Retinal pigment epithelial cell (primary cell): ENCODE measurements around the gene HIPK3.

Source experiments
- DNase-seq: peaks from one replicate; pipeline ENCODE4 v3.0.0-alpha.2; 2010; ENCODE audit warnings: low read depth
- H3K4me3 ChIP-seq: 2 replicates; pipeline ENCODE4 v1.5.1; 2011; ENCODE audit warnings: mild to moderate bottlenecking, low read length, control low read depth, moderate library complexity
- TF ChIP-seq, protein P1 (sequence below): conservative IDR thresholded peaks from 2 replicates; pipeline ENCODE4 v1.5.1; 2011; ENCODE audit warnings: low read depth, low read length, control low read depth, inconsistent platforms

The HIPK3 gene

DNA sequence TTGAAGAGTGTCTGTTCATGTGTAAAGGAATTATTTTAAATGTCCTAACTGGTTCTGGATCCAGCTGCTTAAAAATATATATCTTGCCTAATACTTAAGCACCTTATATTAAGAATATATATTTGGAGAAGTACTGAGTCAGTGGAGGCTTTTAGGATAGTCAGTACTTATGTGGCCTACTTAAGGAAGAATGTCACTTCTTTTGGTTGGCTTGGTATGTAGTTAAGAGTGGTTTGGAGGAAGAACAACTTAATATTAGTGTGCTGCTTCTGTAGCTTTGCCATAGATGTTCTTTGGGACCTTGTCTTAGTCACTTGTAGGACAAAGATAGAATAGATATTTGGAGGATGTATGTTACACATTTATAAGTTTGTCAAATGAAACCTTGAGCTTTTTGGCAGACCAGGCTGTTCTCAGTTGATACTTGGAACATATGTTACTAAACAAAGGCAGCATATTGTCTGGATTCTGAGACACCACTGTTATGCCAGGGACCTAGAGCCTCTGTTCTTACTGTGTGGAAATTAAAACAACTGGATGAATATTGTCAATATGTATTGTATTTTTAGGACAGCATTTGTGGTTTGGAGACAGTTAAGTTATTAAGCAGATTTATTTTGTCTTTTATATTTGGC is 4.9 kb downstream of the HIPK3 start:
- TF ChIP-seq, protein P1, sequence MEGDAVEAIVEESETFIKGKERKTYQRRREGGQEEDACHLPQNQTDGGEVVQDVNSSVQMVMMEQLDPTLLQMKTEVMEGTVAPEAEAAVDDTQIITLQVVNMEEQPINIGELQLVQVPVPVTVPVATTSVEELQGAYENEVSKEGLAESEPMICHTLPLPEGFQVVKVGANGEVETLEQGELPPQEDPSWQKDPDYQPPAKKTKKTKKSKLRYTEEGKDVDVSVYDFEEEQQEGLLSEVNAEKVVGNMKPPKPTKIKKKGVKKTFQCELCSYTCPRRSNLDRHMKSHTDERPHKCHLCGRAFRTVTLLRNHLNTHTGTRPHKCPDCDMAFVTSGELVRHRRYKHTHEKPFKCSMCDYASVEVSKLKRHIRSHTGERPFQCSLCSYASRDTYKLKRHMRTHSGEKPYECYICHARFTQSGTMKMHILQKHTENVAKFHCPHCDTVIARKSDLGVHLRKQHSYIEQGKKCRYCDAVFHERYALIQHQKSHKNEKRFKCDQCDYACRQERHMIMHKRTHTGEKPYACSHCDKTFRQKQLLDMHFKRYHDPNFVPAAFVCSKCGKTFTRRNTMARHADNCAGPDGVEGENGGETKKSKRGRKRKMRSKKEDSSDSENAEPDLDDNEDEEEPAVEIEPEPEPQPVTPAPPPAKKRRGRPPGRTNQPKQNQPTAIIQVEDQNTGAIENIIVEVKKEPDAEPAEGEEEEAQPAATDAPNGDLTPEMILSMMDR = no peak
- no peak overlapping the region for H3K4me3 ChIP-seq
- no peak for DNase-seq

DNA sequence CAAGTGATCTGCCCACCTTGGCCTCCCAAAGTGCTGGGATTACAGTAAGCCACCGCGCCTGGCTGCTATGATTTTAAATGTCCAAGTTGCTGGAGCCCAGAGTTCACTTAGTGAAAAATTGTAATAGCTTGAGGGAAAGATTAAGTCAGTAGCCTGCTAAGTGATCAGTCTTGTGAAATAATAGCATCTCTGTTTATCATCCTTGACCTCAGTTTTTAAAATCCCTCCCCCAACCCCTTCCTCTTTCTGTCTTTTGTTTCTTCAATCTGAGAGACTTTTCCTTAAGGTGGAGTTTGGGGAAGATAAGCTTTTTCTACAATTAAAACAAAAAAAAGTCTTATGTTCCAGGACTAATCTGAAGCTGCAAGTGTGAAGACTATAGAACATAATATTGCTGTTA is 6.4 kb downstream of the HIPK3 start:
- TF ChIP-seq, protein P1 = no peak
- DNase-seq = no peak
- no peak overlapping the region for H3K4me3 ChIP-seq

DNA sequence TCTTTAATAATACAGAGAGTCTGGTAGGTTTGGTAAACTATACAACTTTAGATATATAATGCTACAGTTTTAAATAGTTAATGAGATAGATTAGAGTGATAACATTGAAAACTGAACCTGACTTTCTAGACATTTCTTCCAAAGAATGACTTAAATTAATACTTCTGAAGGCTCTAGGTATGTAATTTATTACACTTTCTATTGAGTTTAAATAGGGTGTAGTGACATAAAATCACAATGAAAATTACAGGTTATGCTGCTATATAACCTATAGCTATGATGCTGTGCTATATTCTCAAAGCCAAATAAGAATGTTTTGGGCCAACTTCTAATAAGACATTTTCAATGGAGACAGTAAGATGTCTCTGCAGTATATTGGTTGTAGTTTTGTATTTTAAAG is 7.7 kb downstream of the HIPK3 start:
- TF ChIP-seq, protein P1 = no peak
- H3K4me3 ChIP-seq = no peak overlapping the region
- DNase-seq = no peak

DNA sequence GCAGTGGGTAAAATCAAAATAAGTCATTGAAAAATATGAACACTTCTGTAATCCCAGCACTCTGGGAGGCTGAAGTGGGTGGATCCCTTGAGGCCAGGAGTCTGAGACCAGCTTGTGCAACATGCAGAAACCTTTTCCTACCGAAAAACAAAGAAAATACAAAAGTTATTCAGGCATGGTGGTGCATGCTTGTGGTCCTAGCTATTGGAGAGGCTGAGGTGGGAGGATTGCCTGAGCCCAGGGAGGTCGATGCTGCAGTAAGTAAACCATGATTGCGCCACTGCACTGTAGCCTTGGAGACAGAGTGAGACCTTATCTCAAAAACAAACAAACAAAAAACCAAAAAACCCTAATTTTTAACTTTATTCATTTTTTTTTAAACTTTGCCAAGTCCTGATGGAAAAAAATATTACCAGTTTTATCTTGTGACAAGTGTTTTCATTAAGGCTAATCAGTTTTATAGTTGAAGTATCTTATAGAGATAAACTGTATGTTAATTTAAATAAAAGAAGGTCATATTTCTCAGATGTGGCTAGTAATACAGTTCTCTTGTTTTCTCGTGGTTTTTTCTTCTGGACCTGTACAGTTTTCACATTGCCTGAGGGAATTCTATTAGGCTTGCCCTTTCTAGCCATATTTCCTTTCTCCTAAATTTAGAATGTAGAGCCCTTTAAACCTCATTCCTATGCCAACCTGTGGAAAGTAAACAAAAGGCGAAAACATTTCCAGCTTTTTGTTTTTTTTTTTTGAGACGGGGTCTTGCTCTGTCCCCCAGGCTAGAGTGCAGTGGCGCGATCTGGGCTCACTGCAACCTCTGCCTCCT is 9.4 kb downstream of the HIPK3 start:
- no peak for DNase-seq
- TF ChIP-seq, protein P1 = no peak

DNA sequence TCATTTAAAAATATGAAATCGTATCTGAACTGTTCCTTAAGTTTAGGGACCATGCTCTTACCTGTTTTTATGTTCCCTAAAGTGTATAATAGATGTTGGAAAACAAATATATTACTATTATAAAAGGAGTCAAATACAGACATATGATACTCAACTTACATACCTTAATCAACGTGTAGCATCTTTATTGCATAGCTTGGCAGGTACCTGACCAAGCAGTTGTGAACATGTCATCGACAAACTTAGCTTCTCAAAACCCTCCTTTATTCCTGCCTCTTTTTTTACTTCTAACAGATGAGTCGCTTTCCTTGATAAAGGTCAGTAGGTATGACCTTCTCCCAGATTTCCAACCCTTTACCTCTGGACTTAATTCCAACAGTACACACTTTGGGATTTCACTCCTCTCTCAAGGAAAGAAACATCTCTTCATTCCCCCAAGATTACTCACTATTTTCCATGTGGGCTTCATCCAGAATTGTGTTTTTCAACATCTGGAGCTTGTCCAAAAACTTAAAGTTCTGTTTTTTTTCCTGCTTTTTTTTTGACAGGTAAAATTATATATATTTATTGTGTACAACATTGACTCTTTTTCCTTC is 11.9 kb downstream of the HIPK3 start:
- TF ChIP-seq, protein P1 = no peak
- H3K4me3 ChIP-seq = no peak overlapping the region
- no peak for DNase-seq

More for the DNA sequence above, 9.4 kb downstream of the HIPK3 start:
- no peak overlapping the region for H3K4me3 ChIP-seq

DNA sequence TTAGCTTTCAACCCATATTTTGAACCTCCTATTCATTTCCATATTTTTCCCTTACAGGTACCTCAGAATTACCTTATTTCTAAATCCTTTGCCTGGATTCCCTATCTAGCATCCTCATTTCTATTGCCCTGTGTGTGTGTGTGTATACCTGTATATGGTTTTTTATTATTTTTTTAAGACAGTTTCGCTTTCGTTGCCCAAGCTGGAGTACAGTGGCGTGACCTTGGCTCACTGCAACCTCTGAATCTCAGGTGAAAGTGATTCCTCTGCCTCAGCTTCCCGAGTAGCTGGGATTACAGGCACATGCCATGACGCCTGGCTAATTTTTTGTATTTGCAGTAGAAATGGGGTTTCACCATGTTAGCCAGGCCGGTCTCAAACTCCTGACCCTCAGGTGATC is 12.6 kb downstream of the HIPK3 start:
- H3K4me3 ChIP-seq = no peak overlapping the region
- no peak for DNase-seq
- TF ChIP-seq, protein P1 = no peak
